HG03039 (cell line): ENCODE data around the gene NATD1.
"Not testable (repeated sequence)": the region's sequence is repeated elsewhere in the genome, so short reads cannot be mapped to it uniquely, and the experiment has no call there.

Source experiments
- ATAC-seq: cut with Tn5 transposase; IDR thresholded peaks from one replicate; pipeline ENCODE4 v1.9.1; 2021; ENCODE audit warnings: mild to moderate bottlenecking, moderate library complexity; ENCODE audit not compliant: unreplicated experiment

NATD1 gene

DNA sequence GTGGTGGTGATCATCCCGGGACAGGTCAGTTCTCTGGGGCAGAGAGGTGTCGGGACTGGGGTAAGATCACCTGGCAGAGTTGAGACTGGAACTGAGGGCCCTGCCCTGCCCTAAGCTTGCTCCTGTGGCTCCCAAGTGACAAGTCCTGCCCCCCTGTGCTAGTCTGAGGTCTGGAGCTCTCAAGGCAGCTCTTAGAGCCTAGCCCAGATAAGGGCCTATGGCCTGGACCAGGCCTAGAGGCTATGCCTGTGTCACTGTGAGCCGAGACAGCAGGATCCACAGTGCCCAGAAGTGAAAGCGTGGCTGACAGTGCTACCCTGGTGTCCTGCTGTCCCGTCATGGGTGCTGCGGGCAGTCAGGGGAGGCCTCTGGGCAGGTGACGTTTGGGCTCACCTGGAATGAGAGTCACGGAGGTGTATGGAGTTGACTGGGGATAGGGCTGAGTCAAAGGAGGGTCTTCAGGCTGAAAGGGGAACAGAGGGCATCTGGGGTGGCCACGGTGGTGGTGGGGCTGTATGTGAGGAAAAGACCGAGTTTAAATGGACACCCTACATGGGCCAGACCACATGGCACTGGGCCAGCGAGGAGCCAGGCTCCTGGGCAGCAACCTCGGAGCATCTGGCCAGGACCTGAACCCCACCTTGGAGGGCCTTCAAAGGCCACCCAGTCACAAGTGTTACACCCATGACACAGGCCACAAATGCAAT is 5.5 kb downstream of the NATD1 start:
- no peak for ATAC-seq

DNA sequence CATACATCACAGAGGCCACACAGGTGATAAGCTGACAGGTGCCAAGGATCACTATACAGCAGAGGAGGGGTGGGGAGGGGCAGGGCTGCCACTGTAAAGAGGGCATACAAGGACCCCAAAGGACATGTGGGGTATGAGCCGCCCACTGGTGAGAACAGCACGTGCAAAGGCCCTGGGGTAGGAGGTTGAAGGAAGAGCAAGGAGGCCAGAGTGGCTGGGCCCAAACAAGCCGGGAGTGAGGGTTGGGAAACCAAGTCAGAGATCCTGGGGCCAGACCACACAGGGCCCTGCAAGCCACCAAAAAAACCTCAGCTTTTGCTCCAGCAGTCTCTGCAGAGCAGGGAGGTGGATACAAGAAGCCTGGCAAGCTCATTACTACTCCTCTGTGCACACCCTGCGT is 6.5 kb downstream of the NATD1 start:
- no peak for ATAC-seq

DNA sequence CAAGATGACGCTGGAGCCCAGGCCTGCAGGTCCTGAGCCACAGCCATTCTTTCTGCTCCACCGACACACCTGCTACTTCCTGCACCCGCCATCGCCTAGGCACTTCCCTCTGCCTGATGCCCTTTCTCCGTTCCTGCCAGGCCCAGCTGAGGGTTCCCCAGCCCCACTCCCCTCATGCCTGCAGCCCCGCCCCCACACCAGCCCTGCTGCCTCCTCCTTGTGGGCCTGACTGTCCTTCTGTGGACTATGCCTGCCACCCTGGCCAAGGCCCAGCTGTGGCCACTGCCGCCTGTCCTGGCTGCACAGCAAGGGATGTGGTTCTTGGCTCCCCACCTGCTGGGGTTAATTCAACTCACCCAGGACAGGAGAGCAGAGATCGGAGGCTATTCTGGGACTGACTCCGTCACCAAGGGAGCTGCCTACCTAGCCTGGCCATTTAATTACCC is 7.5 kb downstream of the NATD1 start:
- ATAC-seq, result no peak

DNA sequence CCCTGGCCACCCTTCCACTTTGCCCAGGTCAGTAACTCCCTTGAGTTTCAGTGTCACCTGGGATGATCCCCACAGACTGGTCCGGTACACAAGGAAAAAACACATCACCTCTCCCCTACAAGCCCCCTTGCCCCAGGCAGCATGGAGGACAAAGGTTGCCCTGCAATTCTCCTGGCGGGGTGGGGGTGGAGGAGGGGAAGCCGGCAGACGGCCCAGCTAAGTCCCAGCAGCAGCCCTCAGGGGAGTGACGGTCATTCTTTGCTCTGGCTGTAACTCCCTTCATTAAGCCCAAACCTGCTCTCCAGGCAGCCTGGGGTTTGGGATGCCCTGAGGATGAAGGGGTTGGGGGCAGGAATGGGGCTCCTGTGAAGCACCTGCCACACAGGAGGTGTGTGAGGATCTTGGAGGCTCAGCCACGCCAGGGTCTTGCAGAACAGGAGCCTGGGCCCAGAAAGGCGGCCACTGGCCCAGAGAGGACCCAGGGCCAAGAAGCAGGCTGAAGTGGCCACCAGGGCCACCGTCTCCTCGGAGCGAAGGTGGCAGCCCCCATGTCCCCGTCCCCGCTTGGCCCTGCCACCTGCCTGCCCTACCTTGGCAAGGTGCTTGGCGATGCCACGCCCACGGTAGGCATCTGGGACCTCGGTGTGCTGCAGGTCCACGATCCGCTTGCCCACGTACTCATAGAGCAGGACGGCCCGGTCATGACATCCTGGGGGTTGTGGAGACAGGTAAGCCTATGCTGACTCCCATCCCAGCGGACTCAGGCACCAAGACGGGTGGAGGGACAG is 9.5 kb downstream of the NATD1 start:
- no peak for ATAC-seq

DNA sequence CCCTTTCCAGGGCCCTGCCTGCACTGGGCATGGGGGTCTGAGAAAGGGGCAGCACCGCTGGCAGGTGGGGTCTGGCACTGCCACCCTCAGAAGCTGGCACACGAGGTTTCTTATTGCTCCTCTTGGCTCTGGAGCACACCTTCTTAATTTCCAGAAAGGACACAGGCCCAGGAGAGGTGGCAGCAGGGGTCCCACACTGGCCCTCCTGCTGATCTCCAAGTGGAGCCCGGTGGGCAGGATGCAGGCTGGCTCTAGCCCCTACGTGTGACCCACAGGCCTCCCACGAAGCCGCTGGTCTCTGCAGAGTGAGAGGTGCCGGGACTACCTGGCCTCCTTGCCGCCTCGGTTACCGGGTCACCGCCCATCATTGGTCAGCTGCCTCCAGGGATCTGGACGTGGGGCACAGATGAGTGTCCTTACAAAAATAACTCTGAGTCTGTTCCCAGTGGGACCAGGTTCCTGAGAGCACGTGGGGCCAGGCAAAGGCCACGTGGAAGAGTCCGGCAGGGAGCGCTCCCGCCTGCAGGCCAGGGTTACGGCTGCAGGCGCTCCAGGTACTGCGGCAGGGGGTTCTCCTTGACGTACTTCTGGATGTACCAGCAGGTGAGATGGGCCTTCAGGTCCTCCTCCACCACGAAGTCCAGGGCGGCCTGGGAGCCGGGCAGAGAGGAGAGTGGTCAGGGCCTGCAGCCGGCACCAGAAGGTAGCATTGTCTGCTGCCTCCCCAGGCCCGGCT is 10.3 kb downstream of the NATD1 start:
- no peak for ATAC-seq

DNA sequence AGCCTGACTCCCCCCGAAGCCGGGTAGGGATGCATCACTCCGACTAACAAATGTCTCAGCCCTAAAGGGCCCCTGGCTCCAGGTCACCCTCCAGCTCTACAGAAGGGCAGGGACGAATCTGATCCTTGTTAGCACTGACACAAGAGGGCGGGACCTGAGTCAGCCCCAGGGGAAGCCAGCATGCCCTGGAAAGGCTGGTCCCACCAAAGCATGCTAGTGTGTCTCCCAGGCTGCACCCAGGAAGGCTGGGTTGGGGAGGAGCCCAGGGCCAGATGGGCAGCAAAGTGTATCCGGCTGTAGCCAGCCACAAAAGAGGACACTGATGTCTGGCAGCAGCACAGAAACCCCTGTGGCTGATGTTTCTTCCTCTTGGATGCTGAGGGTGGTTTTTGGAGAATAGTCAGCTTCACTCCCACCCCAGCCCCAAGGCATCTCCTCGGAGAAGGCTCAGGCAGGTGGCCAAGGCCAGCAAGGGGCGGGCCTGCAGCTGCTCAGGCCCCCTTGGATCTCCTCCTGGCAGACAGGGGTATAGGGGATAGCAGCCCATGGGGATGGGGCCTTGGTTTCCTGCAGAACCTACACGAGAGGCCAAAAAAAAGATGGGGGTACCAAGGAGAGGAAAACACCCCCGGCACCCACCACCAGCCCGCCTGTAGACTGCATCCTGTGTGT is 11.0 kb downstream of the NATD1 start:
- no peak for ATAC-seq

DNA sequence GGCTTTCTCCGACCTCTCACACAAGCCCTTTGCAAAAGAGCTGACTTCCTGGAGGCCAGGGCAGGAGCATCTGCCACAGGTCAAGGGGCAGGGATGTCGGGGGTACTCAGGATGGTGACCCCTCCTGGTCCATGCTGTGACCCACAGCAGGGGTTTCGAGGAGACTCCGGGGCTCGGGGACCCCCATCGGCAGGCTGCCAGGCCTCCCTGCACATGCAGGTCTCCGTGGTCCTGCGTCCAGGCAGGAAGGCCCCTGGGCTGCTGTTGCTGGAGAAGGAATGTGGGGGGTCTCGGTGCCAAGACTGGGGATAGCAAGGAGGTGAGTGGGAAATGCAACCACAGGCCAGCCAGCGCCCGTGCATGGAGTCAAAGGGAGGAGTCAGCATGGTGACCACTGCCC is 11.6 kb downstream of the NATD1 start:
- no peak for ATAC-seq

DNA sequence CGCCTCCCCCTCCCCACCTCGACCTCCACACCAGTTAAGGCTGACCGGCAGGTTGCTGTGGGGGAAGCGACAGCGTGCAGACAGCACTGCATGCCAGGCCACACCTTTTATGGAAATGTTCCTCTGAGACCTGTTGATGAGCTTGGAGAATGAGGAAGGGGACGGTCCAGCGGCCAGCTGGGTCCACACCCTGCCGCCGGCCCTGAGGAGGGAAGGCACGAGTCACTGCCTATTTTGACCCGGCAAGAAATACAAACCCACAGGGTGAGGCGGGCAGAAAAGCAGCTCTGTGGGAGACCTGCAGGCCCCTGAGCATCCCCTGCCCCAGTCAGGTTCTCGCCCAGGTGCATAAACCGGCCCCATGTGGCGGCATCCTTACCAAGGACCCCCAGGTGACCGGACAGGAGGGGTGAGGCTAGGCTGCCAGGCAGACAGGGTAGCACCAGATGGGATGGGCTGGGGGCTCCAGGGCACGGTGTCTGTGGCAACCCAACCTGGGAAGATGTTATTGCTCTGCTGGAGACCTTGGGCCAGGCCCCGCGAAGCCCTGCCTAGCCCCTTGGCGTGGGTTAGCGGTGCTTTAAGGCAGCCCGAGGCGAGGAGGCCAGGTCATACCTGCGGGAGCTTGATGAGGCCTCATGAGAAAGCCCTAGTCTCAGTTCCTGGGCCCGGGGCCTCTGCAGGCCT is 12.7 kb downstream of the NATD1 start:
- no peak for ATAC-seq

DNA sequence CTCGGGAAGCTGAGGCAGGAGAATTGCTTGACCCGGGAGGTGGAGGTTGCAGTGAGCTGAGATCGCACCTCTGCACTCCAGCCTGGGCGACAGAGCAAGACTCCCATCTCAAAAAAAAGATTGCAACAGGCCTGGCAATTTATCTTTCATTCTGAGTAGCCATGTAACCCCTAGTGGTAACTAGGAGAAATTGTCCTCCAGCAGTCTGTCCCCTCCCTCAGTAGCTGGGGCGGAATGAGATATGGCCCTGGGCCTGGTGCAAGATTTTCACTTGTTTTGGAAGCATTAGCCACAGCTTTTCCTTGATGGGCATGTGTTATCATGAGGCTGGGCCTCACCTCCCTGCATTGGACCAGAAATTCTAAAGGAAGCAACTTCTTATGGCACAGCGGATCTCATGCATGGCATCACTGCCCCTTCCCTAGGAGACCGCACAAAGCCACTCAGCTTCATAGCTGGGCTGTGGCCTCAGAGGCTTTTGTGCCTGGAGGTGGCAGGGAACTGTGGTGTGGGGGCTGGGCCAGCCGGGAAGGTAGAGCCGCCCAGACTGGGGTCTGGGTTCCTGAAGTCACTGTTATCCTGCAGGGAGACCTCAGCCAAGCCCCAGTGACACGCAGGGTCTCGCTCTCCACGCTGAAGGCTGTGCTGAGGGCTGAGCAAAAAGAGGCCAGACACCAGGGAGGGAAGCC is 13.4 kb downstream of the NATD1 start:
- no peak for ATAC-seq

DNA sequence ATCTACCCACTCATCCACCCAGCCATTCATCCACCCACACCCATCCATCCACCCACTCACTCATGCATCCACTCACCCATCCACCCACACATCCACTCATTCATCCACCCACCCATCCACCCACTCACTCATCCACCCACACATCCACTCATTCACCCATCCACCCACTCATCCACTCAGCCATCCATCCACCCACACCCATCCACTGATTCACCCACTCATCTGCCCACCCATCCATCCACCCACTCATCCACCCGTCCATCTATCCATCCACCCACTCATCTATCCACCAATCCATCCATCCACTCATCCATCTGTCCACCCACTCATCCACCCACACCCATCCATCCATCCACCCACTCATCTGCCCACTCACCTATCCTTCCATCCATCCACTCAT is 17.3 kb downstream of the NATD1 start:
- ATAC-seq, result no peak

DNA sequence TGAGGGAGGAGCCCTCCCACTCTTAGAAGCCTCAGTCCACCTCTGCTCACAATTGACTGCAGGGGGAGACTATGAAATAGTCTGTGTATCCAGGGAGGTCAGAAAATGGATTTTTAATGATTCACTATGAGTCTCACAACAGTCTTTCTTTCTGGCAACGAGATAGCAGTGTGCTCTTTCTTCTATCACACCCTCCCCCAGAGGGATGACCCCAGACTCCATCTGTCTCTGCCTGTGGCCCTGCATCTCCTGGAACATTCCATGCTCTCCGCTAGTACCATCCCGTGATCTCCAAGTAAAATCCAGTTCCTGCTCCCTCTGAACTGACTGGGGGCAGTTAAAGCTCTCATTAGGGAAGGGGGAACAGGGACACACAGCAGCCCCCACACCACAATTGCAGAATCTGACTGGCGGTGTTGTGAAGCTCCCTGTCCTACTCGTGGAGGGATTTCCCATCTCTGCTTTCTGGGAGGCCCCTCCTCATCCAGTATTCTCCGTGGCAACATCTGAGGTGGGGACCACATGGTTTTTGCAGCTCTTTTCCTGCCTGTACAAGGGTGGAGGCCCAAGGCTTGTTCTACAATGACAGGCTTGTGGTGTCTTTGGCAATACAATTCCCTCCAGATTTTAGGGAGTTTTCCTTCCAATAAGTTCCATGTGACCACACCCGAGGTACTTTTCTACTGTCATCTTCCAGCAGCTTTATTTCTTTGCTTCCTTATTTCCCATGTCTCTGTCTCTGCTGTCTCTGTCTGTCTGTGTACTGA is 19.4 kb downstream of the NATD1 start:
- ATAC-seq, result no peak

DNA sequence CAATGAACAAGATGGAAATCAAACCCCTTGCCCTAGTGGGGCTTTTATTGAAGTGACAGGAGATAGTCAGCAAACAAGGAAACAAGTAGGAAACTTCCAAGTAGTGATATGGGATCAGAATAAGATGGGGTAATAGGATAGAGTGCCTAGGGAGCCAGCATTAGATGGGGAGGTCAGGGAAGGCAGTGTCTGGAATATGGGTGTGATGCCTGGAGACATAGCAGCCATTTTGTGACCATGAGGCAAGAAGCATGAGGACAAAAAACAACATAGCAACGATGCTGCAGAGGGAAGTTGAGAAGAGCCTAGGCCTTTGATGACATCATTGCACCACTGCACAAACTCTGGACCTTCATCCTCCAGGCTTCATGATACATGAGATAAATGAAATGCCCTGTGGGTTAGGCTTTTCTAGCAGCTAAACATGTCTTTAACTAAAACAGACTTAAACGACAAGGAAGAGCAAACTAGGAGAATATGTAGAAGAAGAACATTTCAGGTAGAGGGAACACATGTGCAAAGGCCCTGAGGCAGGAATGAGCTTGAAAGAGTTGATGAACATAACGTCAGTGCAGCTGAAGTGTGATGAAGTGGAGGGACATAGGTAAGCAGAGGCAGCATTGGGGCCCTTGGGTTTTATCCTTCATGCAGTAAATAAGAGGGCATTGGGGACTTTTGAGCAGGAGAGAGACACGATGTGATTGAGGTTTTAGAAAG is 21.0 kb downstream of the NATD1 start:
- ATAC-seq, result no peak

DNA sequence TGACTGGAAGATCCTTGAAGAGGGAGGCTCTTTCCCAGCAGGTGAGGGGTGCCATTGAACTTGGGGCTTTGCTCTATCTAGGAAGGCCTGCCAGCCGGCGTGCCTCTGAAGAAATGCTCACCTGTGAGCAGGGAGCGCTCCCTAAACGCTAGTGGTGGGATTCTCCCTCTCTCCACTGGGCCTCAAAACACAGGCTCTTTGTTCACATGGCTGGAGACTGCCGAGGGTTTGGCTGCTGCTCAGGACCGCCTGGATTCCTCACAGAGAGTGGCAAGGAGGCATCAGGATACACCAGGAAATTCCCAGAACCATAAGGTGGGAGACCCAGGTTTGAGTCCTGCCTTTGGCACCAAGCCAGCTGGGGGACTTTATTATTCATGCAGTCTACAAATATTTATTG is 21.7 kb downstream of the NATD1 start:
- no peak for ATAC-seq

DNA sequence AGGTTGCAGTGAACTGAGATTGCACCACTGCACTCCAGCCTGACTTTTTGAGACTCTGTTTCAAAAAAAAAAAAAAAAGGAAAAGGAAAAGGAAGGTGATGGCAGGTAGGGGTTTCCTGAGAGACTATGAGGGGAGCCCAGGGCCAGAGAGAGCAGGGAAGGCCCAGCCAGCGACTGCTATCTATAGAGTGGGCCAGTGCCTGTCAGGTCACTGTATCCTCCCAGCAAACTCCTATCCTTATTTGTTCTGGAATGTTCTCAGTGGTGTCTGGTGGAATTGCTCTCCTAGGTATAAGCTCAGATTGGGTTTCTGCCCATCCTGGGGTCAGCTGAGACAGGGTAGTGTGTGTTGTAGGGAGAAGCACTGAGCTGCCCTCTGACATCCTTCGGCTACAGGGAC is 24.4 kb downstream of the NATD1 start:
- ATAC-seq, result no peak

DNA sequence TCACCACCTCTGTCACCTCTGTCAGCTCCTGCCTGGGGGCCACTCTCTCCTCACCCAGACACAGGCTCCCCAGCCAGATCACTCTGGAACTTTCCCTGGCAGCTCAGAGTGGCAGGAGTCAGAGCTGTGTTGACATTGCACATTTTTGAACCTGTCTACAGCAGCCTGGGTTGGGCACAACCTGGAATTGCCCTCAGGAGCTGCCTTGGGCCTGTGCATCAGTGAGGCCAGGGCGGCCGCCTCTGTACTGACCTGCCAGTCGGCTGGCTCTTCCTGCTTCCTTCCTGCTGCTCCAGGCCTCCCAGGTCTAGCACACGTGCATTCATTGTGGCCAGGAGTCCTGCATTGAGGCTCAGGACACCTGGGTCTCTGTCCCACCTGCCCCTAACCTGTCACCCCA is 25.1 kb downstream of the NATD1 start:
- no peak for ATAC-seq

DNA sequence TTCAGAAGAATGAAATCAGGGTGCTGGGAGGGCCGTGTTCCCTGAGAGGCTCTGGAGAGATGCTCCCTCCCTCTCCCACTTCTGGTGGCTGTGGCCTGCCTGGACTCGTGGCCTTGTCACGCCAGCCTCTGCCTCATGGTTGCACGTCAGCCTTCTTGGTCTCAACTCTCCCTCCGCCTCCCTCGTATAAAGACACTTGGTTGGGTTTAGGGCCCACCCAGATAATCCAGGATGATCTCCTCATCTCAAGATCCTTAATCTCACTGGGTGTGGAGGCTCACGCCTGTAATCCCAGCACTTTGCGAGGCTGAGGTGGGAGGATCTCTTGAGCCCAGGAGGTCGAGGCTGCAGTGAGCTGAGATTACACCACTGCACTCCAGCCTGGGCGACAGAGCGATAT is 25.9 kb downstream of the NATD1 start:
- ATAC-seq, result not testable (repeated sequence)

DNA sequence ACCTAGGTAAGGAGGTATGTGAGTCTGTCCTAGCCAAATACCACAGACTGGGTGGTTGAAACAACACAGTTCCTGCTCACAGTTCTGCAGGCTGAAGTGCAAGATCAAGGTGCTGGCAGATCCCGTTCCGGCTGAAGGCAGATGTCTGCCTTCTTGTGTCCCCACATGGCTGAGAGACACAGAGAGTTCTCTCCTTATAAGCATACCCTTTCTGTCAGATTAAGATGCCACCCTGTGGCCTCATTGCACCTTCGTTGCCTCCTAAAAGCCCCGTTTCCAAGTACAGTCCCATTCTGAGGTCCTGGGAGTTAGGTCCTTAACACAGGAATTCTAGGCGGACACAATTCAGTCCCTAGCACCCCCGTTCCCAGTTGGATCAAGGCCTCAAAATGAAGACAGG is 30.1 kb downstream of the NATD1 start:
- ATAC-seq, result no peak

DNA sequence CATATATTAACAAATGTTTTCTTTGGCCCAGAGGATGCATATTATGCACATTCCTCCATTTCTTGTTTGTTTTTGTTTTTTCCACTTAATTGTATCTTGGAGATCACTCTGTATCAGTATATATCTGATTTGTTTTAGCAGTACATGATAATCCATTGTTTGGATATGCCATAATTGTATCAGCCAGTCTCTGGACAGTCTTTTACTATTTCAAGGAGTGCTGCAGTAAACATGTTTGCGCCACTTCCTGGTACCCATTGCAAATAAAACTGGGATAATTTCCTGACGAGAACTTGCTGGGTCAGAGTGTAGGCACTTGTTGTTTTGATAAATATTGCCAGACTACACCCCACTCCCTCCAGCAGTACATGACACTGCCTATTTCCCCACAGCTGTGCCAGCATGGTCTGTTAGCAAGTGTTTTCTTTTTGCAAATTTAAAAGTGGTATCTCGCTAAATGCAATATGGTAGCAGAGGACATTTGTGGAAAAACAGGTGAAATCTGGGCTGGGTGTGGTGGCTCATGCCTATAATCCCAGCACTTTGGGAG is 34.3 kb downstream of the NATD1 start:
- no peak for ATAC-seq
